Measurements from ENCODE around the gene KRTAP21-3. TPM values are rescaled to one million over a fixed set of nuclear protein-coding genes. Genes with fewer than 3 reads are reported as not detected.

KRTAP21-3 gene
- total RNA-seq, 1 donor from 2014 or later, result not detected

DNA sequence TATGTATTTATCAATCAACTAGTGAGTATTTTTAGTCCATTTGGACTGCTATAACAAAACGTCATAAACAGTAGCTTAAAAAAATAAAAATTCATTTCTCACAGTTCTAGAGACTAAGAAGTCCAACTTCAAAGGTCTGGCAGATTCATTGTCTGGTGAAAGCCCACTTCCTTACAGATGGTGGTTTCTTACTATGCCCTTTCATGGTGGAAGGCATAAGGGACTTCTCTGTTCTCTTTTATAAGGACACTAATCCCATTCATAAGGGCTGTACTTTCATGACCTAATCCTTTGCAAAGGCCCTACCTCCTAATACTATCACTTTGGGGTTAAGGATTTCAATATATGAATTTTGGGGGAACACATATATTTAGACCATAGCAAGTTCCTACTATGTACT, 38.0 kb downstream of the KRTAP21-3 start:
- FAIRE-seq, result no peak
- TF ChIP-seq, protein P1, sequence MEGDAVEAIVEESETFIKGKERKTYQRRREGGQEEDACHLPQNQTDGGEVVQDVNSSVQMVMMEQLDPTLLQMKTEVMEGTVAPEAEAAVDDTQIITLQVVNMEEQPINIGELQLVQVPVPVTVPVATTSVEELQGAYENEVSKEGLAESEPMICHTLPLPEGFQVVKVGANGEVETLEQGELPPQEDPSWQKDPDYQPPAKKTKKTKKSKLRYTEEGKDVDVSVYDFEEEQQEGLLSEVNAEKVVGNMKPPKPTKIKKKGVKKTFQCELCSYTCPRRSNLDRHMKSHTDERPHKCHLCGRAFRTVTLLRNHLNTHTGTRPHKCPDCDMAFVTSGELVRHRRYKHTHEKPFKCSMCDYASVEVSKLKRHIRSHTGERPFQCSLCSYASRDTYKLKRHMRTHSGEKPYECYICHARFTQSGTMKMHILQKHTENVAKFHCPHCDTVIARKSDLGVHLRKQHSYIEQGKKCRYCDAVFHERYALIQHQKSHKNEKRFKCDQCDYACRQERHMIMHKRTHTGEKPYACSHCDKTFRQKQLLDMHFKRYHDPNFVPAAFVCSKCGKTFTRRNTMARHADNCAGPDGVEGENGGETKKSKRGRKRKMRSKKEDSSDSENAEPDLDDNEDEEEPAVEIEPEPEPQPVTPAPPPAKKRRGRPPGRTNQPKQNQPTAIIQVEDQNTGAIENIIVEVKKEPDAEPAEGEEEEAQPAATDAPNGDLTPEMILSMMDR (IDR thresholded peaks at IDR 0.05; ENCODE audit: insufficient read depth, low read length, severe bottlenecking), result no peak
- H3K27me3 ChIP-seq (ENCODE audit: control insufficient read depth, insufficient read depth, low read length), result no peaks in the 10 kb centered on the region

DNA sequence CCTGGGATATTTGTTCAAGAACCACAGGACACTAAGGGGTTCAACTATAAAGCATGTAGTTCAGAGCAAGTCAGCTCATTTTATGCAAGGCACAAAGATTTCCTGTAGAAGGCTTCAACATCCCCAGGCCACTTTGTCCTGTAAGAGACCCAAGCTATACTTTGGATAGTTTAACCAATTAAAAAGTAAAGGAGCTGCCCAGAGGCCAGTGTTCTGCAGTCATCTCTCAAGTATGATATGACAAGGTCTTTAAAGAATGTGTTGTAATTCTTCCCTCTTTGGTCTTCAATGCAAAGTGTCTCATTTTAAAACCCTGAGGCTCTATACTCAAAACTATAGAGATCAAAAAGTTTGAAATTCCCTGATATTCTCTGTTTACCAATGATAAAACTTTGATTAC, 41.8 kb downstream of the KRTAP21-3 start:
- FAIRE-seq, result no peak
- Histone ChIP-seq H3K36me3 (ENCODE audit: control insufficient read depth, insufficient read depth, low read length) (no peaks in the 10 kb centered on the region), H3K27me3 (ENCODE audit: control insufficient read depth, insufficient read depth, low read length) (no peaks in the 10 kb centered on the region), H3K4me3 (ENCODE audit: low read depth, low read length) (no peak overlapping the region)
- TF ChIP-seq, protein P1 (IDR thresholded peaks at IDR 0.05; ENCODE audit: insufficient read depth, low read length, severe bottlenecking), result no peak
- DNase-seq (ENCODE audit: low read depth), result no peak

More for the DNA sequence above, 38.0 kb downstream of the KRTAP21-3 start:
- DNase-seq (ENCODE audit: low read depth), result no peak
- no peak overlapping the region for H3K4me3 ChIP-seq (ENCODE audit: low read depth, low read length)
- H3K36me3 ChIP-seq (ENCODE audit: control insufficient read depth, insufficient read depth, low read length), result no peaks in the 10 kb centered on the region

DNA sequence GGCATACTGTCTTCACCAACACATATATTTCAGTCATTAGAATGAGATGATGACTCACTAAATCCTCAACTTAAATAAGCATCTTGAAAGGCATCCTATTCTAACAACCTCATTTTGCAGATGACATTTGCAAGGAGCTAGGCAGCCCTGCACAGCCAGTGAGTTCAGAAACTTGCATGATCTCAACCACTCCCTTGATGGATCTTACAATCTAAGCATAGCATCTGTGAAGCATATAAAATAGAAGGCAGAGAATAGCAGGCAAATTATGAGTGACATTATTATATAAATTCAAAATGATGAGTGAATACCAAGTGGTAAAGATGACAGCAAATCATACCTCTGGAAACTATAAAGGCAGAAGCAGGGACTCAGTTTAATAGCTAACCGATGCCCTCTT, 44.3 kb downstream of the KRTAP21-3 start:
- H3K27me3 ChIP-seq (ENCODE audit: control insufficient read depth, insufficient read depth, low read length), result no peaks in the 10 kb centered on the region
- TF ChIP-seq, protein P1 (IDR thresholded peaks at IDR 0.05; ENCODE audit: insufficient read depth, low read length, severe bottlenecking), result no peak
- DNase-seq (ENCODE audit: low read depth) (no peak), FAIRE-seq (no peak)
- no peaks in the 10 kb centered on the region for H3K36me3 ChIP-seq (ENCODE audit: control insufficient read depth, insufficient read depth, low read length)
- H3K4me3 ChIP-seq (ENCODE audit: low read depth, low read length), result no peak overlapping the region

DNA sequence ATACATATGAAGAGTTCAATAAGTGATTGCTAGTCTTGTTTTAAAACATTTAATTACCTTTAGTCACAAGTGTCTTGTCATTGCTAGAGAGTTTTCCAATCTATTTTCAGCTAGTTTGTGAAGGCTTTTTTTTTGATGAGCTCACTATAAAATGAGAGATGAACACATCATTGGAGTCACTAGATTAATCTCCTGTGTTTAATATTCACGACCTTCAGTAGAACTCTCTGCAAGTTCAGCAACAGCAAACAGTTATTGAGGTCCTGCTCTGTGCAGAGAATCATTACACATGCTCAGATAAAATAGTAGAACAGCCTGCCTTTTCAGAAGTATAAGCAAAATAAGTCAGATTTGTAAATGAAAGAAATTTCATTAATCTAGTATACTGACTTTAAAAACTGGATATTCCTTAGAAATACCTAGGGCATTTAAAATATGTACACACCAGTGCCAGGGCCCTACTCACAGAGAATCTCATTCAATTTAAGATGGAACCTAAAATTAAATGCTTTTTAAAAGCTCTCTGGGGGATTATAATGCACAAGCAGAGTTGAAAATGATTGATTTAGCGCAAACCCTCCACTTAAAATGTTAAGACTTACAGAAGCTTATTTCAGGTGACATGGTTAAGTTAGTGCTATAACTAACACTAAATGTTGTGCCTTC, 45.5 kb downstream of the KRTAP21-3 start:
- DNase-seq (ENCODE audit: low read depth) (no peak), FAIRE-seq (no peak)
- TF ChIP-seq, protein P1 (IDR thresholded peaks at IDR 0.05; ENCODE audit: insufficient read depth, low read length, severe bottlenecking), result no peak
- no peaks in the 10 kb centered on the region for H3K27me3 ChIP-seq (ENCODE audit: control insufficient read depth, insufficient read depth, low read length)
- no peak overlapping the region for H3K4me3 ChIP-seq (ENCODE audit: low read depth, low read length)
- H3K36me3 ChIP-seq (ENCODE audit: control insufficient read depth, insufficient read depth, low read length), result no peaks in the 10 kb centered on the region

DNA sequence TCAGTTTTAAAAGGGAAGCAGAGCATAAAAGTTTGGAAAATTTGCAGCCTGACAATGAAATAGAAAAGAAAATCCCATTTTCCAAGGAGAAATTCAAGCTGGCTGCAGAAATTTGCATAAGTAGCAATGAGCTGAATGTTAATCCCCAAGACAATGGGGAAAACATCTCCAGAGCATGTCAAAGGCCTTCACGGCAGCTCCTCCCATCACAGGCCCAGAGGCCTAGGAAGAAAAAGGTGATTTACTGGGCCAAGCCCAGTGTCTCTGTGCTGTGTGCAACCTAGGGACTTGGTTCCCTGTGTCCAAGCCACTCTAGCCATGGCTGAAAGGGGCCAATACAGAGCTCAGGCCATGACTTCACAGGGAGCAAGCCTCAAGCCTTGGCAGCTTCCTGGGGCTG, 49.8 kb downstream of the KRTAP21-3 start:
- FAIRE-seq (no peak), DNase-seq (ENCODE audit: low read depth) (no peak)
- TF ChIP-seq, protein P1 (IDR thresholded peaks at IDR 0.05; ENCODE audit: insufficient read depth, low read length, severe bottlenecking), result no peak
- no peaks in the 10 kb centered on the region for H3K27me3 ChIP-seq (ENCODE audit: control insufficient read depth, insufficient read depth, low read length)
- no peaks in the 10 kb centered on the region for H3K36me3 ChIP-seq (ENCODE audit: control insufficient read depth, insufficient read depth, low read length)
- no peak overlapping the region for H3K4me3 ChIP-seq (ENCODE audit: low read depth, low read length)

Other genes with a start within 250 kb of the KRTAP21-3 start
- gene KRTAP19-1, start 238.4 kb downstream of the KRTAP21-3 start, total RNA-seq, result not detected in 2 replicates
- gene KRTAP19-2, start 231.3 kb downstream of the KRTAP21-3 start, total RNA-seq, result not detected in 2 replicates
- not detected in 2 replicates for gene KRTAP19-3, start 226.8 kb downstream of the KRTAP21-3 start, total RNA-seq
- not detected in 2 replicates for gene KRTAP19-4, start 221.6 kb downstream of the KRTAP21-3 start, total RNA-seq
- gene KRTAP19-5, start 216.6 kb downstream of the KRTAP21-3 start, total RNA-seq, result not detected in 2 replicates
- not detected in 2 replicates for gene KRTAP19-6, start 176.9 kb downstream of the KRTAP21-3 start, total RNA-seq
- gene KRTAP19-7, start 157.5 kb downstream of the KRTAP21-3 start, total RNA-seq, result not detected in 2 replicates
- gene KRTAP22-2, start 128.4 kb downstream of the KRTAP21-3 start, total RNA-seq, result not detected in 2 replicates
- gene KRTAP6-3, start 126.3 kb downstream of the KRTAP21-3 start, total RNA-seq, result not detected in 2 replicates
- gene KRTAP6-2, start 119.9 kb downstream of the KRTAP21-3 start, total RNA-seq, result not detected in 2 replicates
- gene KRTAP22-1, start 117.7 kb downstream of the KRTAP21-3 start, total RNA-seq, result not detected in 2 replicates
- gene KRTAP6-1, start 104.8 kb downstream of the KRTAP21-3 start, total RNA-seq, result not detected in 2 replicates
- gene KRTAP20-1, start 102.4 kb downstream of the KRTAP21-3 start, total RNA-seq, result not detected in 2 replicates
- gene KRTAP20-4, start 98.2 kb downstream of the KRTAP21-3 start, total RNA-seq, result not detected in 2 replicates
- not detected in 2 replicates for gene KRTAP20-2, start 83.6 kb downstream of the KRTAP21-3 start, total RNA-seq
- not detected in 2 replicates for gene KRTAP20-3, start 75.9 kb downstream of the KRTAP21-3 start, total RNA-seq
- gene KRTAP21-2, start 28.5 kb upstream of the KRTAP21-3 start, total RNA-seq, result not detected in 2 replicates
- not detected in 2 replicates for gene KRTAP21-1, start 36.7 kb upstream of the KRTAP21-3 start, total RNA-seq
- not detected in 2 replicates for gene KRTAP8-1, start 94.5 kb upstream of the KRTAP21-3 start, total RNA-seq
- gene KRTAP7-1, start 111.0 kb upstream of the KRTAP21-3 start, total RNA-seq, result not detected in 2 replicates
- gene KRTAP11-1, start 162.8 kb upstream of the KRTAP21-3 start, total RNA-seq, result not detected in 2 replicates

Measured in bronchial epithelial cell (primary cell).